Gastrocnemius medialis (tissue), 4 donors: ENCODE measurements around the gene EMB.
"Not testable (repeated sequence)": the region's sequence is repeated elsewhere in the genome, so short reads cannot be mapped to it uniquely, and the experiment has no call there.

Experiments
- POLR2A ChIP-seq, 2 donors: fragments of 450-650 bp; IDR thresholded peaks; one replicate each; pipeline ENCODE4 v1.6.1; 2017; ENCODE audit warnings: antibody characterized with exemption in 2 of 2, mild to moderate bottlenecking in 2 of 2, moderate library complexity in 2 of 2
- TF ChIP-seq, protein P1 (sequence below), 5 experiments: fragments of 450-650 bp in 3 of 5; fragments of 200-600 bp in 2 of 5; sonication (generic) in 2 of 5; IDR thresholded peaks in 4 of 5; conservative IDR thresholded peaks in 1 of 5; 1 replicate in 4 of 5; 2 replicates in 1 of 5; pipeline ENCODE4 v1.5.1; 2016 to 2019; ENCODE audit warnings: antibody characterized with exemption in 5 of 5, mild to moderate bottlenecking in 3 of 5, moderate library complexity in 3 of 5

DNA sequence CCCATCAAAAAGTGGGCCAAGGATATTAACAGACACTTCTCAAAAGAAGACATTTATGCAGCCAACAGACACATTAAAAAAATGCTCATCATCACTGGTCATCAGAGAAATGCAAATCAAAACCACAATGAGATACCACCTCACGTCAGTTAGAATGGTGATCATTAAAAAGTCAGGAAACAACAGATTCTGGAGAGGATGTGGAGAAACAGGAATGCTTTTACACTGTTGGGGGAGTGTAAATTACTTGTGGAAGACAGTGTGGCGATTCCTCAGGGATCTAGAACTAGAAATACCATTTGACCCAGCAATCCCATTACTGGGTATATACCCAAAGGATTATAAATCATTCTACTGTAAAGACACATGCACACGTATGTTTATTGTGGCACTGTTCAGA is 48.8 kb downstream of the EMB start:
- TF ChIP-seq, protein P1, sequence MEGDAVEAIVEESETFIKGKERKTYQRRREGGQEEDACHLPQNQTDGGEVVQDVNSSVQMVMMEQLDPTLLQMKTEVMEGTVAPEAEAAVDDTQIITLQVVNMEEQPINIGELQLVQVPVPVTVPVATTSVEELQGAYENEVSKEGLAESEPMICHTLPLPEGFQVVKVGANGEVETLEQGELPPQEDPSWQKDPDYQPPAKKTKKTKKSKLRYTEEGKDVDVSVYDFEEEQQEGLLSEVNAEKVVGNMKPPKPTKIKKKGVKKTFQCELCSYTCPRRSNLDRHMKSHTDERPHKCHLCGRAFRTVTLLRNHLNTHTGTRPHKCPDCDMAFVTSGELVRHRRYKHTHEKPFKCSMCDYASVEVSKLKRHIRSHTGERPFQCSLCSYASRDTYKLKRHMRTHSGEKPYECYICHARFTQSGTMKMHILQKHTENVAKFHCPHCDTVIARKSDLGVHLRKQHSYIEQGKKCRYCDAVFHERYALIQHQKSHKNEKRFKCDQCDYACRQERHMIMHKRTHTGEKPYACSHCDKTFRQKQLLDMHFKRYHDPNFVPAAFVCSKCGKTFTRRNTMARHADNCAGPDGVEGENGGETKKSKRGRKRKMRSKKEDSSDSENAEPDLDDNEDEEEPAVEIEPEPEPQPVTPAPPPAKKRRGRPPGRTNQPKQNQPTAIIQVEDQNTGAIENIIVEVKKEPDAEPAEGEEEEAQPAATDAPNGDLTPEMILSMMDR (IDR thresholded peaks at IDR 0.05 in 4 of 5, conservative IDR thresholded peaks at IDR 0.05 in 1 of 5): not testable (repeated sequence)
- not testable (repeated sequence) for TF ChIP-seq POLR2A (IDR thresholded peaks at IDR 0.05)
